Fibroblast of skin of abdomen (primary cell): ENCODE results near the gene WDR43.

Source experiments
- DNase-seq: peaks from one replicate; pipeline ENCODE4 v3.0.0-alpha.2; 2013

Gene WDR43

DNA sequence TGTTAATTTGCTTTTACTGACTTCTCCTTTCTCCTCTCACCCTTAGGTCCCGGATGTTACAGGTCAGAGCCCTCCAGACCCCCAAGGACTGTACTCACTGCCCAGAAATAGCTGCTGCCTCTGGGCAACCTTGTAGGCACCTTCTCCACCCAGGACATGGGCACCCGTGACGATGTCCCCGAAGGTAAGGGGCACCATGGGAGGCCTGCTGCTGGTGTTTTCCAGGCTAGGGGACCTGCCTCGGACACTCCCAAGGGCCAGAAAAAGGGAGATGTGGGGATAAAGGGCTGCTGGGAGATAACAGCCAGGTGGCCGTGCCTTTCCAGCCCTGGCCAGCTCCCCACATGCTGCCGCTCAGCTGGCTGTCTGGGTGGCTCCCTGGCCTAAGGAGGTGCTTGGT lies 100.2 kb downstream of the WDR43 start:
- no peak for DNase-seq

DNA sequence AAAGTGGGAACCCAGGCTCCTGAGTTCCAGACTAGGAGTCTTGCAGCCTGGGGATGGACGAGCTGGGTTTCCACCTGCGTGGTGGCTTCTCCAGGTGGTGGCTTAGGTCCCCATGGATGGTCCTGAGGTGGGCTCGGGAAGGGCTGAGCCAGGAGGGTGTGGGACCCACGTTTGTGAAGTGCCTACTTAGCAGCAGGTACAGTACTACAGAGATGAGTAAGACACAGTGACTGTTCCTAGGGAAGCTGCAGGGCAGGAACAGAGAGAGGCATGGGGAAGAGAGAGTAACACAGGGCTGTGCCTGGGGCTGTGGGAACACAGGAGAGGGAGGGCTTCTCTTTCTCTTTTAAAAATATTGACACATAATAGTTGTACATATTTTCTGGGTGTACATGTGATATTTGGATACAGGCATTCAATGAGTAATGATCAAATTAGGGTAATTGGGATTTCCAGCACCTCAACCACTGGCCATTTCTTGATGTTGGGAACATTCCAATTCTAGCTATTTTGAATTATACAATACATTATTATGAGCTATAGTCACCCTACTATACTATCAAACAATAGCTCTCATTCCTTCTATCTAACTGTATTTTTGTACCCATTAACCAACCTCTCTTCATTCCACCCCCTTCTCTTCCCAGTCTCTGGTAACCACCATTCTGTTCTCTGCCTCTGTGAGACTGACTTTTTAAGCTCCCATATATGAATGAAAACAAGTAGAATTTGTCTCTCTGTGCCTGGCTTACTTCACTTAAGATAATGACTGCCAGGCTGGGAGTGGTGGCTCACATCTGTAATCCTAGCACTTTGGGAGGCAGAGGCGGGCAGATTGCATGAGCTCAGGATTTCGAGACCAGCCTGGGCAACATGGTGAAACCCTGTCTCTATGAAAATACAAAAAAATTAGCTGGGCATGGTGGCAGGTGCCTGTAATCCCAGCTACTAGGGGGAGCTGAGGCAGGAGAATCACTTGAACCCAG lies 101.6 kb downstream of the WDR43 start:
- no peak for DNase-seq

DNA sequence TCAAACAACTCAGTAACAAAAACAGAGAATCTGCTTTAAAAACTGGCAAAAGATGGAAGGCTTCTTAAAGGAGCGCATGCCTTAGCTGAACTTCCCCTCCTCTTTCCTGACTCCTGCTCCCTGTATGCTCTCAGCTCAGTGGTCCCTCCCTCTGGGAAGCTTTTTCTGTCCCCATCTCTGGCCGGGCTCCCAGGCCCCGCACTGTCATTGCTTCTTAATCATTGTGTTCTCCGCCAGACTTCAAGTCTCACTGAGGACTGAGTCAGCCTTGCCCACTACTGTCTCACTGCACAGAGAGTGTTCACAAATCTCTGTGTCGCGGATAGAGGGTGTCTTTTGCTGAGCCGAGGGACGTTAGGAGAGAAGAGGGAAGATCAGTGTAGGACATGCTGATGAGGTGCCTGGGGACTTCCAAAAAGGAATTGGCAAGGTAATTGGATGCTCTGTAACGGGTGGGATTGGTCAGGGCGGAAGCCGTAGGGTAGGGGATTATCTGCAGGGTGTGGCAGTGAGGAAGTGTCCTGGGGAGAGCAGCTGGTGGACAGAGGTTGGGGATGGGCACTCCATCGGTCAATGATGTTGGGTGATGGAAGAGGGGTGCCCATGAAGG lies 102.9 kb downstream of the WDR43 start:
- DNase-seq: no peak
